Stimulated activated CD4-positive, alpha-beta T cell treated with anti-CD3 and anti-CD28 coated beads, TNF-alpha, amount 100 ng/mL, for 48 hours (primary cell): Measurements from ENCODE around the gene RNLS.

Experiments used
- DNase-seq, 3 donors: peaks; one replicate each; pipeline ENCODE4 v3.0.0-alpha.2; 2020; ENCODE audit warnings: low read depth in 3 of 3

The RNLS gene

DNA sequence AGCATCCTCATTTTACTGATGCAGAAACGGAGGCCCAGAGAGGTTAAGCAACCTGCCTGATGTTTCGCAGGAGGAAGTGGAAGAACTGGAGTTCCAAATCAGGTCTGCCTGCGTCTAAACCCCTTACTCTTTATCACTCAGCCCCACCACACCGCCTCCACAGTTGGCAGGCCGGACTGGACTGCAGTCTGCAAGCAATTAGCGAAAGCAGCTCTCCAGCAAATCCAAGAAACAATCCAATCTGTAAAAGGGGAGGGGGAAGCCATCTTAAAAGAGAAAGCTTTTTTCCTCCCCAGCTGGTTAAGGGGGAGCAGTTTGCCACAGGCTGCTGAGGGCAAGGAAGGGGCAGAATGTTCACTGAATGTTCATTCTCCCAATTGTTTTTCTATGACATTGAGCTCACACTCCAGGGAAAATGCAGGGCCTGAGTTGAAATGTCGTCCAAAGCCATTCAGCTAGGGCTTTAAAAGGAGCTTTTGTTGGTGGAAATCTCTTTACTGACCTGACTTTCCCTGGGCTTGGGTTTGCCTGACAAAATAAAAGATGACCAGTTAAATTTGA lies 350.1 kb downstream of the RNLS start:
- DNase-seq: no peak

DNA sequence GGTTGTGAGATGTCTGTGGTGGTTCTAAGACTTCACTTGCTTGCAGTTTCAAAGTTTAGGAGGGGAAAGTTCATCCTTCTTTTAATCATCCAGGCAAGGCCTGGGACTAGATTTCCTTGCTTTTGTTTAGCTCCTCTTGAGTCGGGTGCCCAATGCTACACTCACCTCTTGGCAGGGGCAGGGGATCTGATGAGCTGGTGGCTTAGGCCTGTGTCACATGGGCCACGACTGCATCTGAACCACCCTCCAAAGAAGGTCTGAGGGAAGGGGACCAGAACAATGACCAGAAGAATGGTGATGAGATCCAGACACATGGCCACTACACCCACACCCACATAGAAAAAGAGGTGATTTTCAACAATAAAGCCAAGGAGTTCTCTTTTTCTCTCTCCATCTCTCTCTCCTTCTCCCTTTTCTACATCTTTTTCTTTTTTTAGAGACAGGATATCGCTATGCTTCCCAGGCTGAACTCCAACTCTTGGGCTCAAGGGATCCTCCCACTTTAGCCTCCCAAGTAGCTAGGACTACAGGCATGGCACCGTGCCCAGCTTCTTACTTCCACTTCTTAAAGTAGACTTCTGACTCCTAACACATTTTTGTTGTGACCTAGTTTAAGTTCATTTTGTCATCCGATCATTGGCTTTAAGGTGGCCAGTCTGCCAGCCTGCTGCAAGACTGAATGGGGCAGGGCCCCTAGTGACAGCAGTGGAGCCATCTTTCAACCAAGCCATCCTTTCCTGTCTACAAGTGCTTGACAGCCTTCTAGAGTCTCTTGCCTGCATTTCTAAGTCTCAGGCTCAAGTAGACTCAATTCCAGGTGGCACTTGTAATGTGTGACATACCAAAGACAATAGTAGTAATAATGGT lies 350.9 kb downstream of the RNLS start:
- DNase-seq: no peak

DNA sequence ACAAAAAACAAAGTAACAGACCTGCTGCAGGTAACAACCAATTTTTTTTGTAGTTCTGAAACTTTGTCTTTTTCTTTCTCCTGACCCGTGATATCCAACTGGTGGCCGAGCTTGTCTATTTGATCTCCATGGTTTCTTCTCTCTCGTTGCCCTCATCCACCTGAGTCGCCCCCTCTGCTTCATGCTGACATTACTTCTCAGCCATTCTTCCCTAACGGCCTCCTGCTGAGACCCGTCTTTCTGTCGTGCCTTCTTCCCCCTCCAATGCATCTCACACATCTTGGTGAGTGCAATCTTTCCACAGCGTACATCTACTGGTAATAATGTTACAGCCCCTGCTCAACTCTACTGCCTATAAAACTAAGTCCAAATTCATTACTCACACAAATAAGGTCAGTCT lies 352.9 kb downstream of the RNLS start:
- DNase-seq: no peak

DNA sequence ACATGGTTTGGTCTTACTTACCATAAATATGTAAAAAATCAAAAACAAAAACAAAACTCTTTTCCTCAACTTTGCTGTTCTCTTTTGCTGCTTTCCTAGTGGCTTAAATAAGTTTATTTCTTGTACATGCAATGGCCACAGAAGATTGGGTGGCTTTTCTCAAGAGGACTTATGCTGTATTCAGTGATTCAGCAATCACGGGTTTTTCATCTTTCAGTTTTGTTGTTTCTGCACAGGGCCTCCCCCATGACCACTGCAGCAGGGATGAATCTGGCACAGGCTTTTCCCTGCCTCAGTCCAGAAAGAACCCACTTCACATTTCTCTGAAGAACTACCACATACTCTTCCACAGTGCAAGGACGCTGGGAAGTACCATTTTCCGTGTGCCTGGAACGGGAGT lies 355.0 kb downstream of the RNLS start:
- DNase-seq: no peak

DNA sequence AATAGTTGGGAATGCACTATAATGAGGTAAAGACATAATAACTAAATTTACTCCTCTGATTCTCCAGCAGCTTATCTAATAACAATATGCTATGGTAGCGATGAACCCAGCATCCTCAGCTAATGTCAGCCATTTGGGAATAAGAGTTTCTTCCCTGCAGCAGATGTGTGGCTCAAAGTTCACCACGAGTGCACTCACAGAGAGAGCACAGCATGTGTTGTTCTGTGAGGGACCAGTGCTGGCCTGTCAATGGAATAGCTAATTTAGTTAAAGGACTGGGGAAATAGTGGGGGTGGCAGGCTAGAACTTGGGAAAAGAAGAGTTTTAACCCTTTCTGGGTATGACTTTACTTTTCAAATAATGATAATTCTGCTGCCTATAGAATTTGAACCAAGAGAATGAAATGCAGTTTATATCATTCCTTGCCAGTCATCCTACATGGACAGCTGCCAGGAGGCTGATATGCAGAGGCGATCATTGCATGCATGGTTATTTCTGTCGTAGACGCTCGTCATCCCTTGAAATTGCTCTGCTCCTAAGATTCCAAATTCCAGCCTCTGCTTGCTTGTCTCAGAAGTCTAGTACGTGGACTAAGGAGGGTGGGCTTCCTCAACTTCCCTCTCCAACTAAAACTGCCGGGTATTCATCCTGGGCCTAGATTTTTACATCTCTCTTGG lies 355.6 kb downstream of the RNLS start:
- DNase-seq: no peak

DNA sequence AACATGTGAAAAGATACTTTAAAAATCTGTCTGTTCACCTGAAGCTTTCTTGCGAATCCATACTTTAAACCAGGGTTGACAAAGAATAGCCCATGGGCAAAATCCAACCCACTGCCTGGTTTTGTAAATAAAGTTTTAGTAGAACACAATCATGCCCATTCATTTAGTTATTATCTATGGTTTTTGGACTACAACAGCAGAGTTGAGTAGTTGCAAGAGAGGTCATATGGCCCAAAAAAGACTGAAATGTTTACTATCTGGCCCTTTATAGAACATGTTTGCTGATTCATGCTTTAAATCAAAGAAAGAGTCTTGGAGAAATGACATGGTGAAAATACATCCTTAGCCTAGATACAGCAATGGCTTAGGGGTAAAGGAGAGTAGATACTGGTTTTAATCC lies 356.2 kb downstream of the RNLS start:
- DNase-seq: no peak

DNA sequence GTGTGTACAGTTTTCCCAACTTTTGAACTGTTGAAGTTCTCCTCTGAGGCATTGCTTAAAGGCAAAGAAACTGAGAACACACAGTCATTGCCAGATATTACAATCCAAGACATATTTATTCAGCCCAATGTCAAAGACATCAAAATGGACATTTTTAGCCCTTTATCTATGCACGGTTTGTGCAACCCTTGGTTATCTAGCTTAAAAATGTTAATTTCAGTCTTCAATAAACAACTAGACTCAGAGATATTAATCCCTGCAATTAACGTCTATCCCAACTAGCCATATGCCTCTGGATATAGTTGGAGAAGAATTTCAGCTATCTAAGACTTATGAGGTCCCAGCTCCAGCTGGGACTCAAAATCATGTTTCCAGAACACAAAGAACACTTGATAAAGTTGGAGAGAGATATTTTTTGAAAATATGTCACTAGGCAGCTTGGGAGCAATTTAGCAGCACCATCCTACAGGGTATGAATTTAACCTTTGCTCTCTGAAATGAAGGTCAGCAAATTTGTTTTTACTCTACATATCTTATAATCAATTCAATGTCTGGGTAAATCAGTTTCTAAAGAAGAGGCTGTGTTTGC lies 357.0 kb downstream of the RNLS start:
- DNase-seq: no peak
